ENCODE results near the gene FBXO9.
A peak's percentile ranks its signal among the peaks of the same experiment; 100 is the strongest.

FBXO9 gene

DNA sequence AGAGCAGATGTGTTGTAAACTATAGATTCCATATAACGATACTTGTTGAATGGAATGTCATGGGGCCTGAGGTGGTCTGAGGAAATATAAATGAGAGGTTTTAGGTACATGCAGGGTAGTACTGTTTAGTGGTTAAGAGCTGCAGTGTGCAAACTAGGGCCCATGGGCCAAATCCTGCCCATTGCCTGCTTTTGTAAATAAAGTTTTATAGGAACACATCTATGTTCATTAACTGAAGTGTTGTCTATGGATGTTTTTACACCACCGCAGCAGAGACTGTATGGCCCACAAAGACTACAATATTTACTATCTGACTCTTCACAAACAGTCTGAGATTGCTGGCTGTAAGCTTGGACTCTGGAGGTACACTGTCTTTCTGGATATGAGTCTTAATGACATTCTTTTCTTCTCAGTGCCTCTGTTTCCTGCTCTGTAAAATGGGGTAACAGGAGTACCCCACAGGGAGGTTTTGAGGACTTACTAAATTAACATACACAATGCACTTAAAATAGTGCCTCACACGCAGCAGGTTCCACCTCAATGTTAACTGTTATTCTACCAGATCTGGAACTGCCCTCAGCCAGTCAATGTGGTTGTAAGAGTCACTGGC lies 70.9 kb downstream of the FBXO9 start:
- DNase-seq (ENCODE audit: low spot score), result no peak

DNA sequence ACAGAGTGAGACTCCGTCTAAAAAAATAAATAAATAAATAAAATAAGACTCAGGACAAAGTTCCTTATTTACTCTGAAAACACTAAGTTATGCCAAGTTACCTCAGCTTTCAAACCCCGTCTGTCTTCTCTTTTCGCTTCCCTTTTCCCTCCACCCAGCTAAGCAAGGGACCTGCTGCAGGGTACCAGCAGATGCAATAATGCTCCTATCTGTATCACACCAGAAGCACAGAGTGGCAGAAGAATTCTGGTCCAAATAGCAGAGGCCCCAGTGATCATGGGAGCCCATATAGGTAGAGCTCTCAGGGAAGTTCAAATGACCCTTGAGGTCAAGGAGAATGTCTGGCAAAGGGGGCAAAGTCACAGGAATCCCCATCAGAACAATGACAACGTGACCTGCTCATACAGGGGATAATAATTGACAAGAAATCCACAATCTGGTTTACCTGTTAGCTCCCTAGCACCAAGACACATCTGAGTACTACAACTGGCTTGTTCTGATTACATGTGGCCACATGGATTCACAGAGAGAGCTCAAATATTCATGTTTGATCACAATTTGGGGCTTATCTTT lies 74.7 kb downstream of the FBXO9 start:
- peak; percentile 12 for DNase-seq (ENCODE audit: low spot score)

DNA sequence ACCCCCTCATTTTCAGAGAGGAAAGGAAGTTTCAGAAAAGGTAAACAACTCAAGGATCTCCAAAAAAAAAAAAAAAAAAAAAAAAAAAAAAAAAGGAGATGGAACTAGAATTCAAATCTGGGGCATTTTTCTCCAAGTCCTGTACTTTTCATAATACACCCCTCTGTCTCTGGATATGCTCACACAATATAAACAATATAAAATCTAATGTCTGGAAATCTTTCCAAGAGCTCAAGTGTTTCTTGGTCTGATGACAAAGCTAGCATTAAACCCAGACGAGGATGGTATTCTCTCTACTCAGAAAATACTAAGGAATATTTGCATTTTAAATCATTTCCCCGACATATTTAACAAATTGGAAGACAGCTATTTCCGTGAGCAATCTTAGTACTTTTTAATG lies 77.6 kb downstream of the FBXO9 start:
- DNase-seq (ENCODE audit: low spot score), result no peak

- no peak for DNase-seq (ENCODE audit: low spot score)
These were observed 78.5 kb downstream of the FBXO9 start for GRCh38 chr6:53143710-53144109.

GRCh38 chr6:53144802-53145201 lies 79.6 kb downstream of the FBXO9 start:
- DNase-seq (ENCODE audit: low spot score), result no peak

- DNase-seq (ENCODE audit: low spot score), result no peak
These were observed 83.5 kb downstream of the FBXO9 start, which contains the start of gene GCM1 for GRCh38 chr6:53148684-53149083. GCM1 (minus strand) TSS chr6:53148841; CDS start chr6:53145632, 3,209 bp downstream.
